Renal cortex interstitium (tissue), 11 donors: ENCODE results near the gene PDE3B. TPM values are rescaled to one million over a fixed set of nuclear protein-coding genes. Genes with fewer than 3 reads are reported as not detected.
"Not testable (repeated sequence)": the region's sequence is repeated elsewhere in the genome, so short reads cannot be mapped to it uniquely, and the experiment has no call there.

Experiments
- DNase-seq, 11 donors: peaks; one replicate each; pipeline ENCODE4 v3.0.0-alpha.2; 2013; ENCODE audit warnings: low read depth in 9 of 11, low spot score in 4 of 11; ENCODE audit errors: extremely low read depth in 1 of 11
- polyA plus RNA-seq, 3 donors: library from polyadenylated mRNA; unstranded; fragments of 120-200 nt; gene quantifications; one replicate each; pipeline ENCODE4 v1.2.1, GENCODE V29; 2013; ENCODE audit not compliant: insufficient read length in 3 of 3

PDE3B gene
- polyA plus RNA-seq, 3 donors, result 6.2 to 10.6 (median 10.5) TPM

- DNase-seq, result no peak
These were observed 8.1 kb upstream of the PDE3B start for GRCh38 chr11:14635546-14635945.

GRCh38 chr11:14636119-14636518 is 7.5 kb upstream of the PDE3B start:
- DNase-seq, result no peak

GRCh38 chr11:14637868-14638409 is 5.7 kb upstream of the PDE3B start:
- no peak for DNase-seq

- DNase-seq, result no peak
These were observed 5.0 kb upstream of the PDE3B start for GRCh38 chr11:14638561-14638960.

GRCh38 chr11:14641801-14642200 is 1.8 kb upstream of the PDE3B start:
- DNase-seq, result no peak

GRCh38 chr11:14642453-14642852 is 1.2 kb upstream of the PDE3B start:
- no peak for DNase-seq

GRCh38 chr11:14642873-14643696 is 519 bp upstream of the PDE3B start:
- DNase-seq, result no peak

GRCh38 chr11:14644226-14645014 is 816 bp downstream of the PDE3B start:
- DNase-seq, result peak in 8 of 11 donors; percentile 10 to 50 (median 35)

- no peak for DNase-seq
These were observed 1.7 kb downstream of the PDE3B start for GRCh38 chr11:14645015-14645912.

- DNase-seq, result no peak
These were observed 2.6 kb downstream of the PDE3B start for GRCh38 chr11:14645985-14646900.

- DNase-seq, result no peak
These were observed 6.5 kb downstream of the PDE3B start for GRCh38 chr11:14650064-14650463.

GRCh38 chr11:14653090-14653489 is 9.5 kb downstream of the PDE3B start:
- DNase-seq, result no peak

- DNase-seq, result no peak
These were observed 11.8 kb downstream of the PDE3B start for GRCh38 chr11:14655435-14655834.

- DNase-seq, result peak in 1 of 11 donors; percentile 34
These were observed 13.2 kb downstream of the PDE3B start for GRCh38 chr11:14656536-14657457.

GRCh38 chr11:14657841-14658240 is 14.2 kb downstream of the PDE3B start:
- DNase-seq, result no peak

GRCh38 chr11:14664926-14665325 is 21.3 kb downstream of the PDE3B start:
- not testable (repeated sequence) for DNase-seq

- not testable (repeated sequence) for DNase-seq
These were observed 23.7 kb downstream of the PDE3B start for GRCh38 chr11:14667329-14667728.
